Ovary (tissue), 3 donors: Measurements from ENCODE around the gene CD8B2.
"Not testable (repeated sequence)": the region's sequence is repeated elsewhere in the genome, so short reads cannot be mapped to it uniquely, and the experiment has no call there.

Source experiments
- CTCF ChIP-seq, 3 donors: fragments of 450-650 bp in 2 of 3; fragments of 200-600 bp in 1 of 3; IDR thresholded peaks; one replicate each; pipeline versions ENCODE4 v1.5.1 to v1.8.0; 2016 to 2022; ENCODE audit warnings: antibody characterized with exemption in 3 of 3, mild to moderate bottlenecking in 1 of 3
- POLR2A ChIP-seq: fragments of 450-650 bp; IDR thresholded peaks from one replicate; pipeline ENCODE4 v1.6.1; 2017; ENCODE audit warnings: antibody characterized with exemption, mild to moderate bottlenecking, moderate library complexity
- donor health status: DM: no; HTN: no; CAD: no.

- TF ChIP-seq CTCF (IDR thresholded peaks at IDR 0.05); POLR2A: not testable (repeated sequence)
These were observed 19.1 kb upstream of the CD8B2 start, which contains the start of gene RGPD3 for GRCh38 chr2:106468107-106468506.
